HL-60 (cell line): Measurements from ENCODE around the gene RGS7.

Source experiments
- DNase-seq, 2 experiments: peaks; one replicate each; pipeline ENCODE4 v3.0.0-alpha.2; 2010 to 2020; ENCODE audit warnings: low read depth in 1 of 2, low spot score in 1 of 2
- H3K27ac ChIP-seq: fragments of 250-450 bp; sonication (Bioruptor Pico); replicated peaks from 2 replicates; pipeline ENCODE4 v1.5.1; 2020; ENCODE audit warnings: mild to moderate bottlenecking, moderate library complexity
- H3K27me3 ChIP-seq: fragments of 250-450 bp; sonication (Bioruptor Pico); 2 replicates; pipeline ENCODE4 v1.5.1; 2021; ENCODE audit warnings: mild to moderate bottlenecking, moderate library complexity; ENCODE audit not compliant: insufficient read depth, poor library complexity, severe bottlenecking
- H3K4me3 ChIP-seq: replicated peaks from 2 replicates; pipeline ENCODE4 v1.5.1; 2011; ENCODE audit warnings: mild to moderate bottlenecking, control low read depth, low read length; ENCODE audit not compliant: insufficient read depth
- CTCF ChIP-seq: IDR thresholded peaks from one replicate; pipeline ENCODE4 v1.5.1; 2011; ENCODE audit warnings: low read length, control low read depth, inconsistent platforms; ENCODE audit not compliant: insufficient read depth
- GABPA ChIP-seq: IDR thresholded peaks from 2 replicates; pipeline ENCODE4 v1.6.1; 2012; ENCODE audit warnings: low read depth
- POLR2AphosphoS5 ChIP-seq: IDR thresholded peaks from 2 replicates; pipeline ENCODE4 v1.6.1; 2012; ENCODE audit warnings: low read depth
- REST ChIP-seq: IDR thresholded peaks from 2 replicates; pipeline ENCODE4 v1.6.1; 2012; ENCODE audit warnings: low read depth; ENCODE audit not compliant: insufficient replicate concordance
- SPI1 ChIP-seq: IDR thresholded peaks from 2 replicates; pipeline ENCODE4 v1.6.1; 2012; ENCODE audit warnings: low read depth, mild to moderate bottlenecking, borderline replicate concordance

Gene RGS7

GRCh38 chr1:241101622-241102021 is 255.4 kb downstream of the RGS7 start:
- TF ChIP-seq SPI1 (no peak), GABPA (no peak), POLR2AphosphoS5 (no peak), REST (no peak)
- Histone ChIP-seq H3K4me3 (no peak overlapping the region), H3K27ac (no peak overlapping the region), H3K27me3 (no peaks in the 10 kb centered on the region)
- no peak for DNase-seq

GRCh38 chr1:241097479-241097878 is 259.5 kb downstream of the RGS7 start:
- Histone ChIP-seq H3K4me3 (no peak overlapping the region), H3K27me3 (no peaks in the 10 kb centered on the region), H3K27ac (no peak overlapping the region)
- DNase-seq: no peak
- TF ChIP-seq POLR2AphosphoS5: no peak
- TF ChIP-seq REST: no peak
- no peak for TF ChIP-seq GABPA
- TF ChIP-seq SPI1: no peak

GRCh38 chr1:241096982-241097381 is 260.0 kb downstream of the RGS7 start:
- Histone ChIP-seq H3K27me3 (no peaks in the 10 kb centered on the region), H3K4me3 (no peak overlapping the region), H3K27ac (no peak overlapping the region)
- no peak for TF ChIP-seq GABPA
- TF ChIP-seq POLR2AphosphoS5: no peak
- no peak for TF ChIP-seq CTCF
- TF ChIP-seq REST: no peak
- no peak for TF ChIP-seq SPI1
- DNase-seq: no peak

- H3K4me3 ChIP-seq: no peak overlapping the region
- TF ChIP-seq POLR2AphosphoS5 (no peak), CTCF (no peak), GABPA (no peak), REST (no peak), SPI1 (no peak)
These were observed 261.2 kb downstream of the RGS7 start for GRCh38 chr1:241095847-241096246.

More at GRCh38 chr1:241095847-241096246, 261.2 kb downstream of the RGS7 start:
- Histone ChIP-seq H3K27me3 (no peaks in the 10 kb centered on the region), H3K27ac (no peak overlapping the region)
- DNase-seq: no peak
